ENCODE data around the gene C20orf144. TPM values are rescaled to one million over a fixed set of nuclear protein-coding genes. Genes with fewer than 3 reads are reported as not detected.
"Not testable (repeated sequence)": the region's sequence is repeated elsewhere in the genome, so short reads cannot be mapped to it uniquely, and the experiment has no call there.

Gene C20orf144
- total RNA-seq, 1 experiment from 2014 or later: 0.42 TPM

GRCh38 chr20:33686100-33686983 is 24.2 kb downstream of the C20orf144 start, which contains the start of gene E2F1:
Gene E2F1, minus strand, starts transcription at chr20:33686385. Its CDS starts 121 bp downstream, at chr20:33686264.
- H3K4me1 ChIP-seq: peaks cover 23% of the 10 kb centered on the region
- H3K27ac ChIP-seq: peak within 1 kb of the TSS; percentile 84
- H3K27me3 ChIP-seq: no peaks in the 10 kb centered on the region
- H3K9me3 ChIP-seq (replicated peaks): no peaks in the 10 kb centered on the region
- H3K4me3 ChIP-seq: peak within 1 kb of the TSS; percentile 84
- DNase-seq: peak; percentile 98
- peaks cover 10% of the 10 kb centered on the region for H3K36me3 ChIP-seq

- no peaks in the 10 kb centered on the region for H3K27me3 ChIP-seq
- H3K27ac ChIP-seq: no peak overlapping the region
- H3K9me3 ChIP-seq (replicated peaks): no peaks in the 10 kb centered on the region
- DNase-seq: no peak
- H3K4me3 ChIP-seq: peak overlapping the region; percentile 84
- H3K4me1 ChIP-seq: peaks cover 23% of the 10 kb centered on the region
- H3K36me3 ChIP-seq: peaks cover 10% of the 10 kb centered on the region
Measured at GRCh38 chr20:33686984-33687366, 24.8 kb downstream of the C20orf144 start.

DNA sequence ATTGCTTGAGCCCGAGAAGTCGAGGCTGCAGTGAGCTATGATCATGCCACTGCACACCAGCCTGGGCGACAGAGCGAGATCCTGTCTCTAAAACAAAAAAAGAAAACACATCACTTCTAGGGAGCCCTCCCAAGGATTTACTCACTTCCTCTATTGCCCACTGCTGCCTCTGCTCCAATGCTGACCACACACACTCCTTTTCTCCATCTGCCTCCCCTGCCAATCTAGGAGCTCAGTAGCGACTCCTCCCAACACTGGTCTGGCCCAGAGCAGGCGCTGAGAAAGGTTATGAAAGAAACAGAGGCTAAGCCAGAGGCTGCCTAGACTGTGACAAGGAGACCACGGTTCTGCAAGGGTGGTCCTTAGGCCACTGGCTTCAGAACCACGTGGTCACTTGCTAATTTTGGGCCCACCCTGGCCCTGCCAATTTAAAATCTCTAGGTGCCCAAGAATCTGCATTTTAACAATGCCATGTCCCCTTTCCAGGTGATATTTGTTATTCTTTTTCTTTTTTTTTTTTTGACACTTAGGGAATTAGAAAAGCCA is 25.3 kb downstream of the C20orf144 start:
- Histone ChIP-seq H3K27me3 (no peaks in the 10 kb centered on the region), H3K36me3 (peaks cover 10% of the 10 kb centered on the region), H3K4me1 (peaks cover 23% of the 10 kb centered on the region), H3K27ac (no peak overlapping the region), H3K4me3 (no peak overlapping the region), H3K9me3 (replicated peaks) (no peaks in the 10 kb centered on the region)
- peak; percentile 50 to 64 for DNase-seq

GRCh38 chr20:33687993-33688937 is 26.1 kb downstream of the C20orf144 start:
- Histone ChIP-seq H3K27me3 (no peaks in the 10 kb centered on the region), H3K27ac (no peak overlapping the region), H3K4me3 (no peak overlapping the region), H3K4me1 (peaks cover 23% of the 10 kb centered on the region), H3K36me3 (peaks cover 6% of the 10 kb centered on the region), H3K9me3 (replicated peaks) (no peaks in the 10 kb centered on the region)
- DNase-seq: no peak

DNA sequence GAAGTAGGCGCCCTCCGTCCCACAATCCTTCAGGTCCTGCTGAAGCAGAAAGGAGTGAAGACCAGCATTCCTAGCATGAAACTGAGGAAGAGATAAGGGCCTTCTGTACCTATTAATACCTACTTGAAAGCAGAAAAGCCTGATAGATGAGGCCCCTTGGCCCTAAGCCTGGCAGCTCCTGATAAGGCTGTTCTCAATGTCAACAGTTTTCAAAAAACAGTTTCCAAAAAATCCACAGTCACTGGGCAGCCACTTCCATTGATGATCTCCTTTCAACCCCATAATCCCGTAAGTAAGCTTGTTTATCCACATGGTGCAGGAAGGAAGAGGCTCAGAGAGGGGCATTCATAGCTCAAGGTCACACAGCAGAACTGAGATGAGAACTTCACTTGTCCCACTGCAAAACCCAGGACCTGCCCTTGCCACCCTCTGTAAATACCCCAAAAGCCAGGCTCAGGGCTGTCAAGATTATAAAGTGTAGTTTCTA is 26.9 kb downstream of the C20orf144 start:
- no peaks in the 10 kb centered on the region for H3K27me3 ChIP-seq
- DNase-seq: no peak
- peaks cover 23% of the 10 kb centered on the region for H3K4me1 ChIP-seq
- peaks cover 3% of the 10 kb centered on the region for H3K36me3 ChIP-seq
- H3K9me3 ChIP-seq (replicated peaks): no peaks in the 10 kb centered on the region
- H3K4me3 ChIP-seq: no peak overlapping the region
- H3K27ac ChIP-seq: no peak overlapping the region

GRCh38 chr20:33689493-33689892 is 27.4 kb downstream of the C20orf144 start:
- no peaks in the 10 kb centered on the region for H3K9me3 ChIP-seq (replicated peaks)
- peaks cover 20% of the 10 kb centered on the region for H3K4me1 ChIP-seq
- 0 out of 2 replicates have a peak, but pooled peaks cover 2% of the 10 kb centered on the region for H3K36me3 ChIP-seq
- no peak for DNase-seq
- no peak overlapping the region for H3K27ac ChIP-seq
- no peak overlapping the region for H3K4me3 ChIP-seq
- no peaks in the 10 kb centered on the region for H3K27me3 ChIP-seq

- H3K4me3 ChIP-seq: no peak overlapping the region
- peak; percentile 61 to 76 for DNase-seq
- no peaks in the 10 kb centered on the region for H3K27me3 ChIP-seq
- H3K9me3 ChIP-seq (replicated peaks): no peaks in the 10 kb centered on the region
- H3K27ac ChIP-seq: no peak overlapping the region
- 0 out of 2 replicates have a peak, but pooled peaks cover 2% of the 10 kb centered on the region for H3K36me3 ChIP-seq
- peaks cover 15% of the 10 kb centered on the region for H3K4me1 ChIP-seq
Measured at GRCh38 chr20:33689973-33690372, 27.8 kb downstream of the C20orf144 start.

GRCh38 chr20:33693289-33693688 is 31.2 kb downstream of the C20orf144 start:
- H3K36me3 ChIP-seq: no peaks in the 10 kb centered on the region
- DNase-seq: no peak
- peaks cover 9% of the 10 kb centered on the region for H3K4me1 ChIP-seq
- no peaks in the 10 kb centered on the region for H3K27me3 ChIP-seq
- no peak overlapping the region for H3K27ac ChIP-seq
- H3K4me3 ChIP-seq: no peak overlapping the region
- H3K9me3 ChIP-seq (replicated peaks): no peaks in the 10 kb centered on the region; the same call in 1 of the 2 replicates

DNA sequence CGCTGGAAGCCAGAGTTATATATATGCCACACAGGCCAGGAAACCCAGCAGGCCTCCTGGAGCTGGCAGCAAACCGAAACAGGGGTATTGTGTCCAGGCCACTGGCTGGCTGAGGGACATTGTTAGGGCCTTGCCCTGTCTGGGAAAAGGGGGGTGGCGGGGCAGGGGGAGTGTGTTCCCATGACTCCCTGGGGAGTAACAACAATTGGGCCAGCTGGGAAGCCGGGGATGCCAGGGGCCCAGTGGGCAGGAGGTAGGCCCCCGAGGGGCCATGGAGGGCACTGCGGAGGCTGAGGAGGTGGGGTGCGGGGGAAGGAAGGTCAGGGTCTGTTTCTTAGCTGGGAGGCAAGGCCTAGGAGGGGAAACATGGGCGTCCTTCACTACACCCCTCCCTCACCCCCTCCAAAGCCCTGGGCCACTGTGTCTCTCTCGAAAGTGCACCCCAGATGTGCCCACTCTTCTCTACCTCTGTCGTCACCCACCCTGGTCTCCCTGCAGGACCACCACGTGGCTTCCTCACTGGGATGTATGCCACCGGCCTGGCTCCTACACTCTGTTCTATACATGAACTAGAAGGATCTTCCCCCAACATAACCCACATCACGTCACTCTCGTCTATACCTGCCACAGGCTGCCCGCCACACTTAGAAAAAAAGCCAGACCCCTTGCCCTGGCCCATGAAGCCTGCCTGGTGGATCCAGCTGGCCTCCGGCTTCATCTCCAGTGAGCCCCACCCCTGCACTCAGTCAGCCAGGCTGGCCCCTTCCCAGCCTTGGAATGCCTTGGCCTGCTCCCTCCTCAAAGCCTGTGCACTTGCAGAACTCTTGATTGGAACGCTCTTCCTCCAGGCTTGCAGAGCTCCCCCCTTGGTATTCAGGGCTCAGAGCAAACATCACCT is 31.9 kb downstream of the C20orf144 start:
- H3K27me3 ChIP-seq: no peaks in the 10 kb centered on the region

DNA sequence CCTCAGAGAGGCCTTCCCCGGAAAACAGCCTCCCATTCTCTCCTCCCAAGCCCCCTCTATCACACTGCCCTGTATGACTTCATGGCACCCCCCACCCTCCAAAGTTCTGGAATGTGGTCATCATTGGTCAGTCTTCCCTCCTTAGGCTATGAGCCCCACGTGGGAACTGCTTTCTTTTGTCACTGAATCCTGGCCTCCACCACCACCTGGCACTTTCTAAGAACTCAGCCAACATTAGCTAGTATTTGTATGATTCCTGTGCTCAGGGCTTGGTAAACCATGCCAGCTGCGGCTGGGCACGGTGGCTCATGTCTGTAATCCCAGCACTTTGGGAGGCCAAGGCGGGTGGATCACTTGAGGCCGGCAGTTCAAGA is 32.5 kb downstream of the C20orf144 start:
- Histone ChIP-seq H3K27ac (no peak overlapping the region), H3K4me3 (no peak overlapping the region), H3K27me3 (no peaks in the 10 kb centered on the region), H3K9me3 (replicated peaks) (no peaks in the 10 kb centered on the region; the same call in 1 of the 2 replicates), H3K4me1 (peaks cover 6% of the 10 kb centered on the region), H3K36me3 (no peaks in the 10 kb centered on the region)
- no peak for DNase-seq

More for the DNA sequence above, 31.9 kb downstream of the C20orf144 start:
- no peak overlapping the region for H3K27ac ChIP-seq
- no peaks in the 10 kb centered on the region; the same call in 1 of the 2 replicates for H3K9me3 ChIP-seq (replicated peaks)
- H3K4me1 ChIP-seq: peaks cover 9% of the 10 kb centered on the region
- no peaks in the 10 kb centered on the region for H3K36me3 ChIP-seq
- no peak for DNase-seq
- H3K4me3 ChIP-seq: no peak overlapping the region

GRCh38 chr20:33696448-33696847 is 34.3 kb downstream of the C20orf144 start:
- no peaks in the 10 kb centered on the region for H3K36me3 ChIP-seq
- H3K9me3 ChIP-seq (replicated peaks): no peaks in the 10 kb centered on the region; the same call in 1 of the 2 replicates
- DNase-seq: no peak
- no peak overlapping the region for H3K27ac ChIP-seq
- H3K4me1 ChIP-seq: no peaks in the 10 kb centered on the region
- H3K4me3 ChIP-seq: no peak overlapping the region
- no peaks in the 10 kb centered on the region for H3K27me3 ChIP-seq

- Histone ChIP-seq H3K9me3 (replicated peaks) (no peaks in the 10 kb centered on the region; the same call in 1 of the 2 replicates), H3K27ac (no peak overlapping the region)
- DNase-seq: no peak
Measured at GRCh38 chr20:33697129-33697528, 35.0 kb downstream of the C20orf144 start.

DNA sequence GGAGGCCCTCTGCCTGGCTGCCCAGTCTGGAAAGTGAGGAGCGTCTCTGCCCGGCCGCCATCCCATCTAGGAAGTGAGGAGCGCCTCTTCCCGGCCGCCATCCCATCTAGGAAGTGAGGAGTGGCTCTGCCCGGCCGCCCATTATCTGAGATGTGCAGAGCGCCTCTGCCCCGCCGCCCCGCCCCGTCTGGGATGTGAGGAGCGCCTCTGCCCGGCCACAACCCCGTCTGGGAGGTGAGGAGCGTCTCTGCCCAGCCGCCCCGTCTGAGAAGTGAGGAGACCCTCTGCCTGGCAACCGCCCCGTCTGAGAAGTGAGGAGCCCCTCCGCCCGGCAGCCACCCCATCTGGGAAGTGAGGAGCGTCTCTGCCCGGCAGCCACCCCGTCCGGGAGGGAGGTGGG is 36.8 kb downstream of the C20orf144 start:
- H3K27me3 ChIP-seq, H3K4me3 ChIP-seq: not testable (repeated sequence)

More at GRCh38 chr20:33697129-33697528, 35.0 kb downstream of the C20orf144 start:
- Histone ChIP-seq H3K36me3 (no peaks in the 10 kb centered on the region), H3K27me3 (no peaks in the 10 kb centered on the region), H3K4me3 (no peak overlapping the region), H3K4me1 (no peaks in the 10 kb centered on the region)

More for the DNA sequence above, 36.8 kb downstream of the C20orf144 start:
- not testable (repeated sequence) for H3K9me3 ChIP-seq (replicated peaks); H3K36me3 ChIP-seq; DNase-seq; H3K4me1 ChIP-seq; H3K27ac ChIP-seq

Data from SJCRH30 (cell line).